Measurements from ENCODE around the gene PCSK6.

DNA sequence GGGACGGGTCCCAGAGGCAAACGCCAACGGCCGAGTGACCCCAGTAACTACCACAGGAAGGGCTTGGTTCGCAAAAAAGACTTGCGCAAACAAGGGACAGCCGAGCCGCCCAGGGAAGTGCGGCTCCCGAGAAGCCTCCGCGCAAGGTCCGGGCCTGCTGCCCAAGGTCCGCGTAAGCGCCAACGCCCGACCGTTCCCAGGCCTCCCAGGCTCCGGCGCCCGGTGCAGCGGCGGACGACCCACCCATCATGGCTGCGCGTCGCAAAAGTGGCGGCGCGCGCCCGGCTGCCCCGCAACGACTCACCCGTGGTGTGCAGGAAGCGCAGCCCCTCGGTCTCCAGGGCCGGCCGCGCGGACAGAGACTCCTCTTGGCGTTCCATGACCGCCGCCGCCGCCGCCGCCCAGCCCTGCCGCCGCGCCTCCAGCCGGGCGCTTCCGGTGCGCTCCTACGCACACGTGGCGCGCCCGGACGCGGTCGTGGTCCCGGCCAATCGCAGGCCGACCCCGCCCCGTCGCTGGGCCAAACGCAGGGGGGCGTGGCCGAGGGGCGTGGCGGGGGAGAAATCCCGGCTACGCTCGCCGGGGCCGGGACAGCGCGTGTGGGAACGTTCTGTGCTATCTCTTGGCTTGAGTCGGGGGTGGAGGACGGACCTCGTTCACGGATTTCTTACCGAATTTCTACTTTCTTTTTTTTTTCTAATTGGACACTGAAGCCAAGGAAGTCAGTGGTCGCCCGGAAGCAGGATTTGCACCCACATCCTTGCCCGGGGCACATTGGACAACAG, 212.3 kb downstream of the PCSK6 start, which contains the start of gene SELENOS:
- peak; percentile 76 to 96 for TF ChIP-seq POLR2A (IDR thresholded peaks at IDR 0.05)
- TF ChIP-seq, protein P1, sequence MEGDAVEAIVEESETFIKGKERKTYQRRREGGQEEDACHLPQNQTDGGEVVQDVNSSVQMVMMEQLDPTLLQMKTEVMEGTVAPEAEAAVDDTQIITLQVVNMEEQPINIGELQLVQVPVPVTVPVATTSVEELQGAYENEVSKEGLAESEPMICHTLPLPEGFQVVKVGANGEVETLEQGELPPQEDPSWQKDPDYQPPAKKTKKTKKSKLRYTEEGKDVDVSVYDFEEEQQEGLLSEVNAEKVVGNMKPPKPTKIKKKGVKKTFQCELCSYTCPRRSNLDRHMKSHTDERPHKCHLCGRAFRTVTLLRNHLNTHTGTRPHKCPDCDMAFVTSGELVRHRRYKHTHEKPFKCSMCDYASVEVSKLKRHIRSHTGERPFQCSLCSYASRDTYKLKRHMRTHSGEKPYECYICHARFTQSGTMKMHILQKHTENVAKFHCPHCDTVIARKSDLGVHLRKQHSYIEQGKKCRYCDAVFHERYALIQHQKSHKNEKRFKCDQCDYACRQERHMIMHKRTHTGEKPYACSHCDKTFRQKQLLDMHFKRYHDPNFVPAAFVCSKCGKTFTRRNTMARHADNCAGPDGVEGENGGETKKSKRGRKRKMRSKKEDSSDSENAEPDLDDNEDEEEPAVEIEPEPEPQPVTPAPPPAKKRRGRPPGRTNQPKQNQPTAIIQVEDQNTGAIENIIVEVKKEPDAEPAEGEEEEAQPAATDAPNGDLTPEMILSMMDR (IDR thresholded peaks at IDR 0.05): peak in 2 of 4 experiments; percentile 7 to 31

Data from uterus (tissue), 2 donors.